Osteocyte (in vitro differentiated cells): ENCODE measurements around the gene RIMBP3C. TPM values are rescaled to one million over a fixed set of nuclear protein-coding genes. Genes with fewer than 3 reads are reported as not detected.

Experiments used
- DNase-seq: peaks from one replicate; pipeline ENCODE4 v3.0.0; 2021; ENCODE audit warnings: mixed read lengths; ENCODE audit not compliant: unreplicated experiment; ENCODE audit errors: extremely low spot score
- H3K27ac Mint-ChIP-seq: one replicate; pipeline ENCODE4 v1.8.0; 2021; ENCODE audit warnings: mild to moderate bottlenecking, mixed read lengths; ENCODE audit not compliant: unreplicated experiment
- H3K27me3 Mint-ChIP-seq: one replicate; pipeline ENCODE4 v1.8.0; 2021; ENCODE audit warnings: mixed read lengths; ENCODE audit not compliant: unreplicated experiment
- H3K36me3 Mint-ChIP-seq: one replicate; pipeline ENCODE4 v1.8.0; 2021; ENCODE audit warnings: mixed read lengths; ENCODE audit not compliant: unreplicated experiment
- H3K4me1 Mint-ChIP-seq: one replicate; pipeline ENCODE4 v1.8.0; 2021; ENCODE audit warnings: mixed read lengths; ENCODE audit not compliant: unreplicated experiment
- H3K4me3 Mint-ChIP-seq: one replicate; pipeline ENCODE4 v1.8.0; 2021; ENCODE audit warnings: mild to moderate bottlenecking, moderate library complexity, mixed read lengths; ENCODE audit not compliant: unreplicated experiment
- H3K9me3 Mint-ChIP-seq: one replicate; pipeline ENCODE4 v1.8.0; 2021; ENCODE audit warnings: mixed read lengths; ENCODE audit not compliant: unreplicated experiment
- total RNA-seq: library from RNA; stranded (reverse); gene quantifications from 2 replicates; pipeline ENCODE4 v1.2.1, GENCODE V29; 2021
- TF ChIP-seq, protein P1 (sequence below): fragments of 200-600 bp; sonication (generic); IDR thresholded peaks from 2 replicates; pipeline ENCODE4 v1.5.0; 2021; ENCODE audit warnings: antibody characterized with exemption, mild to moderate bottlenecking, moderate library complexity

The RIMBP3C gene
- total RNA-seq, 1 donor from 2014 or later = not detected

DNA sequence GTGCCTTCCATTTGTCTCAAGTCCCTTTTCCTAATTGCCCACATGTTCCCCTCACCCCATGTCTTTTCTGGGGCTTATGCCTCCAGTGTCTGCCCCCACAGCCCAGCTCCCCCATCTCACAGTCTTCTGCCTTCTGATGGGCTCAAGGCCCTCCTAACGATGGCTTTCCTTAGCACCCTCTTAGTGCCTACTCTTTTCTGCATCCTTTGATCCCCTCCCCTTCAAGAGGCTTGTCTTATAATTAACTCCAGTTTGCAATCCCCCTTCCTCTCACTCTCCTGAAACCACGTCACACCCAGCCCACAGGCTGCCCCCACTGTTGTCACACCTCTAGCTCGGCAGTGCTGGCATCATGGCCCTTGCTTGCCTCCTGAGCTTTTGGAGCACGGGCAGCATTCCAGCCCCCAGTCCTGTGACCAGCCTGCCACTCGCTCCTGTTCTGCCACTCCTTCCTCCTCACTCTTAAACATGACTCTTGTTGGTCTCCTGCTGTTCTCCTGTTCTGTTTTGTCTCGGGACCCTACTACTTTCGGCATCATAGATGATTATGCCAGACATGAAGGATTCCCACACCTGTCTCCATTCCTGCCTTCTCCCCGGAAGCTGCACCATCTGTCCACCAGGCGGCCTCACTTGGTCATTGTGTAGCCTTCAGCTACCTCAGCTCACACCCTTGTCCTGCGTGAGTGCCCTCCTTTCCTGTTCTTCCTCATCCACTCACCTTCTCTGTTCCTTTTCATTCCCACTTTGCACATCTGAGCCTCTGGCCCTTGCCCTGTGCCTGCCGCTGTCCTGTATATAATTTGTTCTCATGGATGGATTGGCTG, 42.4 kb upstream of the RIMBP3C start:
- Mint-ChIP-seq H3K36me3 (peaks cover 30% of the 10 kb centered on the region), H3K27me3 (no peaks in the 10 kb centered on the region), H3K27ac (no peak overlapping the region), H3K4me3 (no peak overlapping the region), H3K4me1 (peaks cover 16% of the 10 kb centered on the region), H3K9me3 (no peaks in the 10 kb centered on the region)
- TF ChIP-seq, protein P1, sequence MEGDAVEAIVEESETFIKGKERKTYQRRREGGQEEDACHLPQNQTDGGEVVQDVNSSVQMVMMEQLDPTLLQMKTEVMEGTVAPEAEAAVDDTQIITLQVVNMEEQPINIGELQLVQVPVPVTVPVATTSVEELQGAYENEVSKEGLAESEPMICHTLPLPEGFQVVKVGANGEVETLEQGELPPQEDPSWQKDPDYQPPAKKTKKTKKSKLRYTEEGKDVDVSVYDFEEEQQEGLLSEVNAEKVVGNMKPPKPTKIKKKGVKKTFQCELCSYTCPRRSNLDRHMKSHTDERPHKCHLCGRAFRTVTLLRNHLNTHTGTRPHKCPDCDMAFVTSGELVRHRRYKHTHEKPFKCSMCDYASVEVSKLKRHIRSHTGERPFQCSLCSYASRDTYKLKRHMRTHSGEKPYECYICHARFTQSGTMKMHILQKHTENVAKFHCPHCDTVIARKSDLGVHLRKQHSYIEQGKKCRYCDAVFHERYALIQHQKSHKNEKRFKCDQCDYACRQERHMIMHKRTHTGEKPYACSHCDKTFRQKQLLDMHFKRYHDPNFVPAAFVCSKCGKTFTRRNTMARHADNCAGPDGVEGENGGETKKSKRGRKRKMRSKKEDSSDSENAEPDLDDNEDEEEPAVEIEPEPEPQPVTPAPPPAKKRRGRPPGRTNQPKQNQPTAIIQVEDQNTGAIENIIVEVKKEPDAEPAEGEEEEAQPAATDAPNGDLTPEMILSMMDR = peak; percentile 30
- DNase-seq = no peak

DNA sequence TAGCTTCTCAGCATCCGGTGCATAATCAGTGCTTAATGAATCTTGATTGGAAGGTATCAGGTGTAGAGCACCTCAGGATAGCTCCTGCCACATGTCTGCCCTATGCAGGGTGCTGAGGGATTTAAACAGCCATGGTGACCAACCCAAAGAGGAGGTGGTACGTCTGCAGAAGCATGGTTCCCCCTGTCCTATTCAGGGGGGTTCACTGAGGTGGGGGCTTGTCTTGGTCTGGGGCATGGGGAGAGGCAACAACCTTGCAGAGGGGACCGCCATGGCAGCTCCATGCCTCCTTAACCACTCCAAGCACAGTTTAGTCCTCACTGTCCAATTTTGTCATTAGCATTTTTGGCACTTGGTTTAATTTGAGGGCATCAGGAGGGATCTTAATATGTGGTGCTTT, 41.2 kb upstream of the RIMBP3C start:
- H3K4me3 Mint-ChIP-seq = no peak overlapping the region
- no peaks in the 10 kb centered on the region for H3K9me3 Mint-ChIP-seq
- TF ChIP-seq, protein P1 = no peak
- H3K27ac Mint-ChIP-seq = no peak overlapping the region
- no peaks in the 10 kb centered on the region for H3K27me3 Mint-ChIP-seq
- no peak for DNase-seq
- peaks cover 18% of the 10 kb centered on the region for H3K4me1 Mint-ChIP-seq
- peaks cover 30% of the 10 kb centered on the region for H3K36me3 Mint-ChIP-seq

DNA sequence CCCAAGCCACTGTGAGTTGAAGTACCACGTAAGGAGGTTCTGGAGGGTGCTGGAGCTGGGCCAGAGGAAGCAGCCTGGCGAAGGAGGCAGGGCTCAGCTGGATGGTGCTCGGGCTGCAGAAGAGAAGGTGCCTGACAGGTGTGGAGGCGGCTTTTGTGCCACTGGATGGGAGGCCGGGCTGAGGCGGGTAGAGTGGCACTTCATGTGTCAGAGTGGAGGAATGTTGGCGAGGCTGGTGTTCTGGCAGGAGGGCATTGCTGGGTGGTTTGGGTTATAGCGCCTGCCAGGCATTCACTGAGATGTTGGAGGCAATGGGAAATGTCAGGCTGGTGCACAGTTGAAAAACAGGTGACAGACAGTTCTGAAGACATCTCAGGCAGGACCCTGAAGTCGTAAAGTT, 40.4 kb upstream of the RIMBP3C start:
- no peak for DNase-seq
- Mint-ChIP-seq H3K4me1 (peaks cover 18% of the 10 kb centered on the region), H3K27ac (no peak overlapping the region), H3K9me3 (no peaks in the 10 kb centered on the region), H3K27me3 (no peaks in the 10 kb centered on the region), H3K4me3 (no peak overlapping the region), H3K36me3 (peaks cover 28% of the 10 kb centered on the region)
- TF ChIP-seq, protein P1 = no peak

- Mint-ChIP-seq H3K4me3 (no peak overlapping the region), H3K4me1 (peaks cover 18% of the 10 kb centered on the region), H3K36me3 (peaks cover 27% of the 10 kb centered on the region), H3K9me3 (no peaks in the 10 kb centered on the region), H3K27ac (peak overlapping the region; percentile 54), H3K27me3 (no peaks in the 10 kb centered on the region)
- TF ChIP-seq, protein P1 = no peak
- no peak for DNase-seq
These were observed 39.8 kb upstream of the RIMBP3C start for GRCh38 chr22:21590809-21591641.

- Mint-ChIP-seq H3K4me3 (no peak overlapping the region), H3K9me3 (no peaks in the 10 kb centered on the region), H3K36me3 (peaks cover 16% of the 10 kb centered on the region), H3K27me3 (no peaks in the 10 kb centered on the region), H3K4me1 (peaks cover 18% of the 10 kb centered on the region), H3K27ac (no peak overlapping the region)
- no peak for DNase-seq
- TF ChIP-seq, protein P1 = no peak
These were observed 38.1 kb upstream of the RIMBP3C start for GRCh38 chr22:21589396-21589795.
